ENCODE data around the gene SLC43A3.
A peak's percentile ranks its signal among the peaks of the same experiment; 100 is the strongest.

The SLC43A3 gene

GRCh38 chr11:57425565-57426438 is 1.1 kb downstream of the SLC43A3 start:
- Histone ChIP-seq H3K9ac (ENCODE audit: low read length) (no peak overlapping the region), H3K27me3 (ENCODE audit: control insufficient read depth in 1 of 2, insufficient read depth in 2 of 2, low read length in 2 of 2) (no peaks in the 10 kb centered on the region), H3K36me3 (ENCODE audit: insufficient read depth, low read length) (peaks cover 22% of the 10 kb centered on the region), H3K27ac (ENCODE audit: low read depth, low read length) (peak overlapping the region; percentile 83), H3K9me3 (ENCODE audit: low read length) (no peaks in the 10 kb centered on the region), H3K4me3 (ENCODE audit: low read depth in 1 of 2, low read length in 2 of 2) (peak overlapping the region; percentile 38 to 61), H3K4me1 (ENCODE audit: insufficient read depth, low read length) (peaks cover 39% of the 10 kb centered on the region)

GRCh38 chr11:57424792-57425564 is 1.9 kb downstream of the SLC43A3 start:
- H3K9me3 ChIP-seq (ENCODE audit: low read length) = no peaks in the 10 kb centered on the region
- H3K36me3 ChIP-seq (ENCODE audit: insufficient read depth, low read length) = peaks cover 31% of the 10 kb centered on the region
- H3K4me3 ChIP-seq (ENCODE audit: low read depth in 1 of 2, low read length in 2 of 2) = peak overlapping the region in 1 of 2 donors; percentile 61
- no peak overlapping the region for H3K9ac ChIP-seq (ENCODE audit: low read length)
- peaks cover 39% of the 10 kb centered on the region for H3K4me1 ChIP-seq (ENCODE audit: insufficient read depth, low read length)
- H3K27ac ChIP-seq (ENCODE audit: low read depth, low read length) = peak overlapping the region; percentile 83
- no peaks in the 10 kb centered on the region for H3K27me3 ChIP-seq (ENCODE audit: control insufficient read depth in 1 of 2, insufficient read depth in 2 of 2, low read length in 2 of 2)

- Histone ChIP-seq H3K27me3 (ENCODE audit: control insufficient read depth in 1 of 2, insufficient read depth in 2 of 2, low read length in 2 of 2) (no peaks in the 10 kb centered on the region), H3K36me3 (ENCODE audit: insufficient read depth, low read length) (peaks cover 33% of the 10 kb centered on the region), H3K9ac (ENCODE audit: low read length) (no peak overlapping the region), H3K27ac (ENCODE audit: low read depth, low read length) (no peak overlapping the region), H3K4me3 (ENCODE audit: low read depth in 1 of 2, low read length in 2 of 2) (no peak overlapping the region), H3K9me3 (ENCODE audit: low read length) (no peaks in the 10 kb centered on the region), H3K4me1 (ENCODE audit: insufficient read depth, low read length) (peaks cover 39% of the 10 kb centered on the region)
These were observed 2.7 kb downstream of the SLC43A3 start for GRCh38 chr11:57424137-57424791.

- no peaks in the 10 kb centered on the region for H3K9me3 ChIP-seq (ENCODE audit: low read length)
- no peak overlapping the region for H3K9ac ChIP-seq (ENCODE audit: low read length)
- no peak overlapping the region for H3K27ac ChIP-seq (ENCODE audit: low read depth, low read length)
- peaks cover 32% of the 10 kb centered on the region for H3K4me1 ChIP-seq (ENCODE audit: insufficient read depth, low read length)
- no peak overlapping the region for H3K4me3 ChIP-seq (ENCODE audit: low read depth in 1 of 2, low read length in 2 of 2)
- H3K36me3 ChIP-seq (ENCODE audit: insufficient read depth, low read length) = peaks cover 37% of the 10 kb centered on the region
- no peaks in the 10 kb centered on the region for H3K27me3 ChIP-seq (ENCODE audit: control insufficient read depth in 1 of 2, insufficient read depth in 2 of 2, low read length in 2 of 2)
These were observed 4.3 kb downstream of the SLC43A3 start for GRCh38 chr11:57422669-57423068.

GRCh38 chr11:57421805-57422204 is 5.1 kb downstream of the SLC43A3 start:
- no peaks in the 10 kb centered on the region for H3K27me3 ChIP-seq (ENCODE audit: control insufficient read depth in 1 of 2, insufficient read depth in 2 of 2, low read length in 2 of 2)
- peaks cover 26% of the 10 kb centered on the region for H3K4me1 ChIP-seq (ENCODE audit: insufficient read depth, low read length)
- peaks cover 45% of the 10 kb centered on the region for H3K36me3 ChIP-seq (ENCODE audit: insufficient read depth, low read length)
- H3K27ac ChIP-seq (ENCODE audit: low read depth, low read length) = no peak overlapping the region
- no peak overlapping the region for H3K4me3 ChIP-seq (ENCODE audit: low read depth in 1 of 2, low read length in 2 of 2)
- H3K9ac ChIP-seq (ENCODE audit: low read length) = no peak overlapping the region
- no peaks in the 10 kb centered on the region for H3K9me3 ChIP-seq (ENCODE audit: low read length)

- H3K9me3 ChIP-seq (ENCODE audit: low read length) = no peaks in the 10 kb centered on the region
- no peak overlapping the region for H3K4me3 ChIP-seq (ENCODE audit: low read depth in 1 of 2, low read length in 2 of 2)
- H3K27me3 ChIP-seq (ENCODE audit: control insufficient read depth in 1 of 2, insufficient read depth in 2 of 2, low read length in 2 of 2) = no peaks in the 10 kb centered on the region
- peaks cover 19% of the 10 kb centered on the region for H3K4me1 ChIP-seq (ENCODE audit: insufficient read depth, low read length)
- H3K27ac ChIP-seq (ENCODE audit: low read depth, low read length) = no peak overlapping the region
- H3K9ac ChIP-seq (ENCODE audit: low read length) = no peak overlapping the region
- H3K36me3 ChIP-seq (ENCODE audit: insufficient read depth, low read length) = peaks cover 52% of the 10 kb centered on the region
These were observed 5.9 kb downstream of the SLC43A3 start for GRCh38 chr11:57421066-57421465.

- Histone ChIP-seq H3K27ac (ENCODE audit: low read depth, low read length) (no peak overlapping the region), H3K9me3 (ENCODE audit: low read length) (no peaks in the 10 kb centered on the region), H3K27me3 (ENCODE audit: control insufficient read depth in 1 of 2, insufficient read depth in 2 of 2, low read length in 2 of 2) (no peaks in the 10 kb centered on the region), H3K4me3 (ENCODE audit: low read depth in 1 of 2, low read length in 2 of 2) (no peak overlapping the region), H3K4me1 (ENCODE audit: insufficient read depth, low read length) (peaks cover 2% of the 10 kb centered on the region), H3K9ac (ENCODE audit: low read length) (no peak overlapping the region), H3K36me3 (ENCODE audit: insufficient read depth, low read length) (peaks cover 65% of the 10 kb centered on the region)
These were observed 7.8 kb downstream of the SLC43A3 start for GRCh38 chr11:57419146-57419545.

- no peaks in the 10 kb centered on the region for H3K4me1 ChIP-seq (ENCODE audit: insufficient read depth, low read length)
- H3K36me3 ChIP-seq (ENCODE audit: insufficient read depth, low read length) = peaks cover 67% of the 10 kb centered on the region
- H3K9me3 ChIP-seq (ENCODE audit: low read length) = no peaks in the 10 kb centered on the region
- H3K27me3 ChIP-seq (ENCODE audit: control insufficient read depth in 1 of 2, insufficient read depth in 2 of 2, low read length in 2 of 2) = no peaks in the 10 kb centered on the region
- no peak overlapping the region for H3K9ac ChIP-seq (ENCODE audit: low read length)
- H3K4me3 ChIP-seq (ENCODE audit: low read depth in 1 of 2, low read length in 2 of 2) = no peak overlapping the region
- no peak overlapping the region for H3K27ac ChIP-seq (ENCODE audit: low read depth, low read length)
These were observed 8.8 kb downstream of the SLC43A3 start for GRCh38 chr11:57418131-57418530.

- H3K9me3 ChIP-seq (ENCODE audit: low read length) = no peaks in the 10 kb centered on the region
- H3K4me3 ChIP-seq (ENCODE audit: low read depth in 1 of 2, low read length in 2 of 2) = no peak overlapping the region
- no peaks in the 10 kb centered on the region for H3K4me1 ChIP-seq (ENCODE audit: insufficient read depth, low read length)
- no peaks in the 10 kb centered on the region for H3K27me3 ChIP-seq (ENCODE audit: control insufficient read depth in 1 of 2, insufficient read depth in 2 of 2, low read length in 2 of 2)
- no peak overlapping the region for H3K9ac ChIP-seq (ENCODE audit: low read length)
- H3K36me3 ChIP-seq (ENCODE audit: insufficient read depth, low read length) = peaks cover 72% of the 10 kb centered on the region
- no peak overlapping the region for H3K27ac ChIP-seq (ENCODE audit: low read depth, low read length)
These were observed 9.9 kb downstream of the SLC43A3 start for GRCh38 chr11:57417056-57417455.

GRCh38 chr11:57416436-57416835 is 10.5 kb downstream of the SLC43A3 start:
- Histone ChIP-seq H3K9ac (ENCODE audit: low read length) (no peak overlapping the region), H3K4me1 (ENCODE audit: insufficient read depth, low read length) (no peaks in the 10 kb centered on the region), H3K9me3 (ENCODE audit: low read length) (no peaks in the 10 kb centered on the region), H3K27me3 (ENCODE audit: control insufficient read depth in 1 of 2, insufficient read depth in 2 of 2, low read length in 2 of 2) (no peaks in the 10 kb centered on the region), H3K4me3 (ENCODE audit: low read depth in 1 of 2, low read length in 2 of 2) (no peak overlapping the region), H3K27ac (ENCODE audit: low read depth, low read length) (no peak overlapping the region), H3K36me3 (ENCODE audit: insufficient read depth, low read length) (peaks cover 67% of the 10 kb centered on the region)

- Histone ChIP-seq H3K4me1 (ENCODE audit: insufficient read depth, low read length) (no peaks in the 10 kb centered on the region), H3K27me3 (ENCODE audit: control insufficient read depth in 1 of 2, insufficient read depth in 2 of 2, low read length in 2 of 2) (no peaks in the 10 kb centered on the region), H3K9ac (ENCODE audit: low read length) (no peak overlapping the region), H3K4me3 (ENCODE audit: low read depth in 1 of 2, low read length in 2 of 2) (no peak overlapping the region), H3K36me3 (ENCODE audit: insufficient read depth, low read length) (peaks cover 57% of the 10 kb centered on the region), H3K9me3 (ENCODE audit: low read length) (no peaks in the 10 kb centered on the region), H3K27ac (ENCODE audit: low read depth, low read length) (no peak overlapping the region)
These were observed 12.2 kb downstream of the SLC43A3 start for GRCh38 chr11:57414612-57415212.
